SKM-1 (cell line): ENCODE results near the gene ME3.
"Not testable (repeated sequence)": the region's sequence is repeated elsewhere in the genome, so short reads cannot be mapped to it uniquely, and the experiment has no call there.

Experiments used
- DNase-seq: peaks from one replicate; lab custom pipeline; 2025; ENCODE audit not compliant: unreplicated experiment; lab: John Stamatoyannopoulos, UW

Gene ME3

DNA sequence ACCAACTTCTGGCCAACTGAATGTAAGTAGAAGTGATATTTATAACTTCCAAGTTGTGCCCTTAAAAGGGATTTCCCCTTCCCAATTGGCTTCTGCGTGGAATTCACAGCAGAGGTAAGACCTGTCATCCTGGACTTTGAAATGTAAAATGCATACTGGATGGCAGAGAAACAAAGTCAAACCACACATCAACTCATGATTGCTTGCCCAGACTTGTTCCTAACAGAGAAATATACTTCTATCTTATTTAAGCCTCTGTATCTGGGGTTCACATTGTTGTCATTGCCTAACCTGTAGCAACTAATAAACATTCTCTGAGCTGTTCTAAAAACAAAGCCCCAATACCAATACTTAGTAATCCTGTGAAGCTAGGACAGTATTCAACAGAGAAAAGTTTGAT lies 6.2 kb downstream of the ME3 start:
- no peak for DNase-seq

DNA sequence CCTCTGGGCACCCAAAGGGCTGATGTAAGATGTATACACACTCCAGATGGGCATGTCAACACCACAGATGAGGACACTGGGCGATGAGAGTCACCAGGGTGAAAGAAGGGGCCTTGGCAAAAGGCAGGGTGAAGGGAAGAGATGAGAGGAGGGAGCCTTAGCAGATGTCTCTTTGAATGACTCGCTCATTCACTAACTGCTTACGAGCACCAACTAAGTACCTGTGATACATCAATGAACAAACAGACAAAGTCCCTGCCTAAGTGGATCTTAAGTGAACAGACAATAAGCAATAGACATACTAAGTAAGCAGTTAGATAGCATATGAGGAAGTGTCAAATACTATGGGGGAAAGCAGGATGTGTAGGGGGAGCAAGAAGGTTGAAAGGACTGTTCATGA lies 7.5 kb downstream of the ME3 start:
- no peak for DNase-seq

- DNase-seq: no peak
Measured at GRCh38 chr11:86663761-86664160, 8.7 kb downstream of the ME3 start.

DNA sequence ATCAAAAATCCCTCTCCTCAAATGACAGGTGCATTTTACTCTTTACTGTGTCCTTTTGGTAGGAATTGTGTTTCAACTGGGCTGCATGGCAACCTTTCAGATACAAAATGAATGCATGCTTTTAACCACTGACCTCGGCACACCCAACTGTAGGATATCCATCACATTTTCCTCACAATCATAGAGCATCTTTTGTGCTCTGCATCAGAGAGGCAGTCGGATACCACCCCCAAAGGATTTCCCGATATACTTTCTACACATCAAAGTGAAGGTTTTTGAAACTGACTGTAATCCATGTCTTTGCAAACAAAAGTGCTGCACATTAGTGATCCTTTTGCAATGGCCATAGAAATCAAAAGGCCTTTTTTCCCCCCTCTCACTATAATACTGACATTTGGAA lies 9.1 kb downstream of the ME3 start:
- no peak for DNase-seq

- no peak for DNase-seq
Measured at GRCh38 chr11:86660736-86661135, 11.7 kb downstream of the ME3 start.

DNA sequence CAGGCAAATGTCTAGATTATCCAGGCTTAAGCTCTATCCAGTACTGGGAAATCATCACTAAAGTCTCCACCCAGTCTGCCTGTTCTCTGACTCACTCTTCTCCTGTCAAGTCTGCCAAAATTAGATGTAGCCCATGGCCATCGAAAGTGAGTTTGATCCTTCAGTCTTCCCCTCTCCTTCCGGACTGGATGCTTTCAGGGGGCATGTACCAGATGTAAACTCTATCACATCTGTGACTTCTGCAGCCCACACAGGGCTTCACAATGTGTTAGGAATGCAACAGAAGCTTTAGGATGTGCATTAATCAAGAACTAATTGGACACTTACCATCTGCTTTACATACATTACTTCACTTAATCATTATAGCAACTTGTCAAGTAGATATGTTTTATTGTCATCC lies 12.3 kb downstream of the ME3 start:
- DNase-seq: no peak

DNA sequence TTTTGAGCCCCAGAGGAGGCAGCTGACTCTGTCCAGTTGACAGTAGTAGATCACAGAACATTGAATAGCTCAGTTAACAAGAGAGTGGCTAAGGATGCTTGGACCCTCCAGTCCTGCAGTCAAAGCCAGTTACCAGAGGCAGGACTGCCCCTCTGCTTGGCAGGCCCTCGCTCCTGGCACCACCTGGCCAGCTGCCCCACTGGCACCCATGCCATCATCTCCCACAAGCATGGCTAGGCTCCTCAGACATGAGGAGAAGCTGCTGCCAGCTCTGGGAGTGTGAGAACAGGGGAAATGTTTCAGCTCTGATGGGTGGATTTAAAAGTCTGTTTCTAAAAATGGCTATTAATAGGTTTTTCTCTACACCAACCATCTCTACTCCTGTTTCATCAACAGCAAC lies 13.9 kb downstream of the ME3 start:
- DNase-seq: no peak

DNA sequence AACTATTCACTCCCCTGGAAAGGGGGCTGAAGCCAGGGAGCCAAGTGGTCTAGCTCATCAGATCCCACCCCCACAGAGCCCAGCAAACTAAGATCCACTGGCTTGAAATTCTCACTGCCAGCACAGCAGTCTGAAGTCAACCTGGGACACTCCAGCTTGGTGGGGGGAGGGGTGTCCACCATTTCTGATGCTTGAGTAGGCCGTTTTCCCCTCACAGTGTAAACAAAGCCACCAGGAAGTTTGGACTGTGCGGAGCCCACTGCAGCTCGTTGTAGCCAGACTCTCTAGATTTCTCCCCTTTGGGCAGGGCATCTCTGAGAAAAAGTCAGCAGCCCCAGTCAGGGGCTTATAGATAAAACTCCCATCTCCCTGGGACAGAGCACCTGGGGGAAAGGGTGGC lies 27.2 kb downstream of the ME3 start:
- DNase-seq: not testable (repeated sequence)

- DNase-seq: no peak
Measured at GRCh38 chr11:86644291-86644690, 28.1 kb downstream of the ME3 start.

DNA sequence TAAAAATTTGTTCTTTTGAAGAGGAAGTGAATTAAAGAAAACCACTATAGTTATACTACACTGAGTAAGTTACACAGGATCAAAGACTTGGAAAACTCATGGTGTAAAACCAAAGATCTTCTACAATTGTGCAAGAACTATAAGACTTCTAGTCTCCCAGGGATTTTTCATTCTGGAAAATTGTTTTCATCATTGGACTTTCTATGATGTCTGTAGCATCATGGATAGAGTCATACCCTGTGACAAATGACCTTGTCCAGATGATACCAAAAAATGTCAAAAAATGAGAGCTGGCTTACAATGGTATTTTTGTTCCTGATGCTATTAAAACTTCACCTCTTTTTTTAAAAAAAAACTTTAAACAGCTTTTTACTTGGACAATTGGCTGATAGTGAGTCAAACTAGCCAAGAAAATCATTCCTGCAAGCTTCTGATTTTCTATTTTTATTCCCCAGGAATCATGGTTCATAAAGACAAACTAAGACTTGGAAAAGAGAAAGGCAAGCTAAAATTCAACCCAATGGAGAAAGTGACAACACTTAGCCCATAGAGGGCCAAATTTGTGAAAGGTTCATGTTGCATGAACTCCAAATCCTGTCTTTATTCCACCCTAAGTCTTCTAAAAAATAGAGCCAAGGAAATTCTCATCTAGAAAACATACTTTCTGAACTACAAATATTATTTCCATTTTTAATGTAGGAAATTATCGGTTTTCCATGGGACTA lies 30.7 kb downstream of the ME3 start:
- DNase-seq: no peak

DNA sequence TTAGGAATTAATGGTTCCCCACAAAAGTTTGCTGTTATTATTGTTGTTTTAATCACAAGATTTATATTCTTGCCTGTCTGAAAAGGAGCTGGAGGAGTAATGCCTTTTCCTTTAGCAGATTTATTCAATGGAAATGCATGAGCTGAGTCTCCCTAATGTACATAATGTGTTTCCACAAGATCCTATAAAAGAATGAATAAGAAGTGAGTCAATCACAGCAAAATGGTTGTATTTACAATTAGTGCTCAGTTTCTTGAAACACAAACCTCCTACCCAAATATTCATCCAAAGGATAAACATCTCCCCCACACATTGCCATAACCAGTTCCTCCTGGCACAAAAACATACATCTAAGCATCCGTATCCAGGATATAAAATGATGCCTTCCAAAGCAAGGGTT lies 33.3 kb downstream of the ME3 start:
- no peak for DNase-seq

GRCh38 chr11:86638673-86639072 lies 33.7 kb downstream of the ME3 start:
- no peak for DNase-seq

GRCh38 chr11:86637988-86638387 lies 34.4 kb downstream of the ME3 start:
- DNase-seq: no peak

DNA sequence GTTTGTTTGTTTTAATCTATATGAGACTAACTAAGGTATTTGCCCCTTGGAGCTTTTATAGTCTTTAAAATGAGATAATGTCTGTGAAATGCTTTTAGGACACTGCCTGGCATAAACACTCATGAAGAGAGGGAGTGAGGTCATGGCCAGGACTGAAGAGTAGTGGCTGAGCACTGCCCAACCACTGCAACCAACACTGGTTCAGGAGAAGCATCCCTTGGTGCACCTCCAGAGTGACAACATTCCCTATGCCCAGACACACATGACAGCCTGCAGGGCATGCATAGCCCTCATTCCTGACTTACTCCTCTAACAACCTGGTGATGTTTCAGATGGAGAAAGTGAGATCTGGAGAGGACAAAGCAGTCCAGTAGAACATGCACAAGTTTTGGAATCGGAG lies 36.1 kb downstream of the ME3 start:
- no peak for DNase-seq

DNA sequence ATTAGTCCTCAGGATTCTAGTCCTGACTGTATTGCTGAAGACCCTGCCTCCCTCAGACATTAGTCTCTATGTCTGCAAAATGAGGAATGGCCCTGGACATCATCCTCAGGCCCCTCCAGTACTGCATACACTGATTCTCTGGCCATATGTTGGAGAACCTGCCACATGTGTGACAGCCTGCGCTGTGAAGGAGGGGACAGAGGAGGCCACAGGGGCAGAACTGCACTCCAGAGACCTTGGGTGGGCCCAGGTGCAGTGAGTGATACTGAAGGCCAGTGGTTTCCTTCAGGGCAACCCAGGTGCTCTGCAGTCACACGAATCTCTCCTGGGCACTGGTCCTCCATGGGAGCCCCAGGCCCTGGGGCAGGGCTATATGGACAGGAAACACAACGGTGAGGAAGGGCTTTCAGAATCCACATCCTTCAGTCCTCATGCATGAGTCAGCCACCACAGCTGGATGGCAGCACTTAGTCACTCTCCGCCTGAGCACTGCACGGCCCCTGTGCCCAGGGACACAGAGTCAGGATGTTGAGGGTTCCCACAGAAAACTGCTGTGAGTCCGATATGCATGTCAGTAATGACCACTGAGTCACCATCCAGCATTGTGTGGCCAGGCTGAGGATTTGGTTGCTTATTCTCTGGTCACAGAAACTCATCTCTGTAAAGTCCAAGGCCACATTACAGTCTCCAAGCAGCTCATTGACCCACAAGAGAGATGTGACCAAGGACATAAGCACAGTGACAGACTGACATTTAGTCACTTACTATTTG lies 39.7 kb downstream of the ME3 start:
- DNase-seq: no peak

DNA sequence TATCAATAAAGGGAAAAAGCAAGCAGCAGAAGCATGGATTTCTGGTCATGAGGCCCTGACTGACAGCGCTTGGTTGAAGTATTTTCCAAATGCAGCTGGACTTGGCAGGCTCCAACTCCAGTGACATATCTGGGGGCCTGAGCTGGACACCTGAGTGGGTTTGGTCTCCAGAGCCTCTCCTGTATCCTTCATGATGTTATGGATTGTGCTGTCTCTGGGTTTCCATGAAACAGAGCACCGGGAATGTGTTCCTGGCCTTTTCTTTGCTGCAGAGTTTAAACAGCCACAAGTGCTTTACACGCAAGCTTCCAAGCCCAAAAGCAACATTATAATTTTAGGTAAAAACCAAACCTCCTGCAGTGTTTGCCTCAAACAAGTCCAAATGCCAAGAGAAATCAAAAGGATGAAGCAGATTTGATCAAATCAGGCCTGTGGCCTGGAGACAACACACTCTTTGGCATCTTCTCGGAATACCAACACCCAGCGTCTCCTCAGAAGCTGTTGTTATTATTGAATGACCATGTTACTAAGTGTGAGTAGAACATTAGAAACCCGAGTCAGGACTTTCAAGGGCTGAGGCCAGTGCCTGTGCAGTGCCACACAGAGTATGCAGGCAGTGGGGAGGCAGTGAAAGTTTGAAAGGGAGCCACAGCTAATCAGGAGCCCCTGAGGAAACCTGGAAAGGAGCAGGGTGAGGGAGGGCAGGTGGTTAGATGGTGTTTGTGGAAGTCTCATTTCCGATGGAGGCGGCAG lies 42.0 kb downstream of the ME3 start:
- DNase-seq: no peak

GRCh38 chr11:86629045-86629706 lies 43.2 kb downstream of the ME3 start:
- DNase-seq: no peak

DNA sequence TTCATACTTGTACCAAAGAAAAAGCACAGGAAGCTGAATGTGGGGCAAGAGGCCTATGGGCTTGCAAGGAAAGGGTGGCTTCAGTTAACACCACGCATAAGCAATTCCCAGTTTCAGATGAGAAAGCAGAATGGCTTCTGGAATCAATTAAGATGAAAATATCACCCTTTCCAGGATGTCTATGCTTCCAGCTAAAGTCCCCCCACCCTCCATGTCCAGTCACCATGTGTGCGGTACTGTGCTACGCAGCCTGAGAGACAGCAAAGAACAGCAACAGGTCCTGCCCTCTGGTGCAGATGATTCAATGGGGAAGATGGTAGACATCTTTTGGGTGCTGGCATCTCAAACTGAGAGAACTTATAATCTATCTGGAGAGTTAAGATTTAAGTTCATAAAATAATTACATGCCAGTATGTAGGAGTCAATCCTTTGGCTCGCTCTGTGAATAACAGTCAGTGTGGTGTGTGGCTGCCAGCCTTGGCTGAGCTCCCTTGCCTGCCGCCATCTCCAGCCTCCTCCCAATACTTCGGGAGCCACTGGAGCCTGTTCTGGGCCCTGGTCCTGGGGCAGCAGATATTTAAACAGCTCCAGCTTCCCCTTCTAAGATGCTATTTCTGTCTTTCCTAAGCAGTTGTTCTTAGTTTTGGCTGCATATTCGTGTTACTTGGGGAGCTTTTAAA lies 44.5 kb downstream of the ME3 start:
- DNase-seq: no peak

- DNase-seq: no peak
Measured at GRCh38 chr11:86625981-86626380, 46.4 kb downstream of the ME3 start.

DNA sequence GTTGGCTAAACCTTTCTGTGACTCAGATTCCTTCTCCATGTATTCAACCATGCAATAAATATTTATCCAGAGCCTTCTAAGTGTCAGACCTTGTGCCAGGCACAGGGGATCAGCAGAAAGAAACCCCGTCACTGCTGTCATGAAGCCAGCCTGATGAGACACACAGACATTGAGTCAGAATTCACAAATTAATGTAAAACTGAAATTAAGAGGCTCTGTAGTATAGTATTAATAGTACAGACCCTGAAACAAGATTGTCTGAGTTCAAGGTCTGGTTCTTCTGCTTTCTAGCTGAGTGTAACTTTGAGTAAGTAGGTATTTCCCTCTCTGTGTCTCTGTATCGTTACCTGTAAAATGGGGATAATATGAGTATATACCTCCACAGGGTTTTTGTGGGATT lies 46.9 kb downstream of the ME3 start:
- DNase-seq: no peak

- no peak for DNase-seq
Measured at GRCh38 chr11:86624366-86624765, 48.0 kb downstream of the ME3 start.
